Measurements from ENCODE around the gene F5.

The F5 gene

GRCh38 chr1:169475806-169476387 lies 110.4 kb downstream of the F5 start:
- no peak for DNase-seq

GRCh38 chr1:169474302-169474995 lies 111.8 kb downstream of the F5 start:
- DNase-seq = no peak

- no peak for DNase-seq
These were observed 112.9 kb downstream of the F5 start for GRCh38 chr1:169473347-169473746.

- no peak for DNase-seq
These were observed 113.5 kb downstream of the F5 start for GRCh38 chr1:169472738-169473137.

- DNase-seq = no peak
These were observed 117.3 kb downstream of the F5 start for GRCh38 chr1:169468982-169469381.

GRCh38 chr1:169466259-169467230 lies 119.7 kb downstream of the F5 start:
- no peak for DNase-seq

- no peak for DNase-seq
These were observed 121.0 kb downstream of the F5 start for GRCh38 chr1:169465281-169465680.

Measured in 8988T (cell line).